Esophagus (tissue), 2 donors: Measurements from ENCODE around the gene AUTS2. TPM values are rescaled to one million over a fixed set of nuclear protein-coding genes. Genes with fewer than 3 reads are reported as not detected.

ENCODE experiments used
- H3K27ac ChIP-seq, 2 donors: one replicate each; pipeline ENCODE4 v1.5.1; 2013; ENCODE audit warnings: low read depth in 2 of 2, mild to moderate bottlenecking in 2 of 2, inconsistent platforms in 1 of 2, low read length in 1 of 2, moderate library complexity in 1 of 2
- H3K27me3 ChIP-seq, 2 donors: one replicate each; pipeline ENCODE4 v1.6.1; 2013; ENCODE audit warnings: low read length in 2 of 2, control low read depth in 1 of 2, mild to moderate bottlenecking in 1 of 2; ENCODE audit not compliant: insufficient read depth in 2 of 2, control insufficient read depth in 1 of 2
- H3K36me3 ChIP-seq, 2 donors: one replicate each; pipeline ENCODE4 v1.6.1; 2013; ENCODE audit warnings: low read length in 1 of 2; ENCODE audit not compliant: control insufficient read depth in 2 of 2, insufficient read depth in 2 of 2
- H3K4me1 ChIP-seq, 2 donors: one replicate each; pipeline ENCODE4 v1.6.1; 2013; ENCODE audit warnings: low read length in 1 of 2; ENCODE audit not compliant: control insufficient read depth in 2 of 2, insufficient read depth in 2 of 2
- H3K4me3 ChIP-seq, 2 donors: one replicate each; pipeline ENCODE4 v1.5.1; 2013; ENCODE audit warnings: low read length in 2 of 2, mild to moderate bottlenecking in 2 of 2, low read depth in 1 of 2, moderate library complexity in 1 of 2
- H3K9me3 ChIP-seq, 2 donors: one replicate each; pipeline ENCODE4 v1.6.1; 2013; ENCODE audit warnings: mild to moderate bottlenecking in 2 of 2, low read depth in 1 of 2, low read length in 1 of 2, moderate library complexity in 1 of 2; ENCODE audit not compliant: control insufficient read depth in 2 of 2, insufficient read depth in 1 of 2
- WGBS, 2 donors: extraction: QIAGEN DNeasy Blood & Tissue Kit; methylation state at CpG; one replicate each; pipeline ENCODE4 v1.1.7; 2013; 5-methylcytosine and 5-hydroxymethylcytosine counted together
- polyA plus RNA-seq, 2 donors: library from polyadenylated mRNA; stranded (reverse); fragments of 200-250 nt; gene quantifications; one replicate each; pipeline ENCODE4 v1.2.3, GENCODE V29; 2013
- donor health status: healthy with polysubstance abuse.
- donor health status: Bipolar disorder and iron deficiency.

The AUTS2 gene
- polyA plus RNA-seq, 2 donors = 8.3 to 15.6 TPM

DNA sequence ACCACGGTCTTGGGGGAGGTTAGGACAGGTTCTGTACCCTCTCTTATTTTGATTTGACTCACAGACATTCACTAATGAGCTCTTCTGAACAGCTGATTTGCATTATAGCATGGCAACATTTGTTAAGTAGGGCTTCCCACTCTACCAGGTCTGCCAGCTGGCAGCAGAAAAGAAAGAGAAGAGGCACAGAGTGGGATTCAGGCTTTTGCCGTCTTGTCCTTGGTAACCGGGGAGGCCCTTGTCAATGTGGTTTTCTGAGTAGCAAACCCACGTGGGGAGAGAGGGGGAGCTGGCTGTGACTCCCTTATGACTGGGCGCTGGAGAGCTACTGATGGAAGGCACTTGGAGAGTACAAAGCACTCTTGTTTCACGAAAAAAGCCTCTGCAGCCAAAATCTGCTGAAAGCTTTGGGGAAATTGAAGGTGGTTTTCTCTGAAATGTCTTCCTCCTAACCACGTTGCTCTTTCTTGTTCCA is 1178.4 kb downstream of the AUTS2 start:
- Histone ChIP-seq H3K4me1 (no peaks in the 10 kb centered on the region), H3K9me3 (no peaks in the 10 kb centered on the region), H3K27me3 (no peaks in the 10 kb centered on the region), H3K27ac (no peak overlapping the region), H3K4me3 (no peak overlapping the region), H3K36me3 (peaks cover 12 to 14% of the 10 kb centered on the region in 2 donors)
- WGBS, 2 donors = 65 to 67% methylated on average over 7 of the region's 7 CpGs

DNA sequence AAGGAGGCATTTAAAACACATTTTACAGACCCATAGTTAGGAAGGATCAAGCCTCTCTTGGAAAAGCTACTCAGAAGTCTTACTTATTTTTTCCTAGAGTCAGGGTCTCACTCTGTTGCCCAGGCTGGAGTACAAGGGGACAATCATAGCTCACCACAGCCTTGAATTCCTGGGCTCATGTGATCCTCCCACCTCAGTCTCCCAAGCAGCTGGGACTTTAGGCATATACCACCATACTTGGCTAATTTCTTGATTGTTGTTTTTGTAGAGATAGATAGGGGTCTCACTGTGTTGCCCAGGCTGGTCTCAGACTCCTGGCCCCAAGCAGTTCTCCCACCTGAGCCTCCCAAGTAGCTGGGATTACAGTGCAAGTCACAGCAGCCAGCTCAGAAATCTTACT is 1179.0 kb downstream of the AUTS2 start:
- Histone ChIP-seq H3K4me1 (no peaks in the 10 kb centered on the region), H3K27ac (no peak overlapping the region), H3K27me3 (no peaks in the 10 kb centered on the region), H3K36me3 (peaks cover 15 to 16% of the 10 kb centered on the region in 2 donors), H3K4me3 (no peak overlapping the region), H3K9me3 (no peaks in the 10 kb centered on the region)

GRCh38 chr7:70778585-70778984 is 1180.3 kb downstream of the AUTS2 start:
- 74 to 84% methylated on average over 3 of the region's 3 CpGs for WGBS, 2 donors
- Histone ChIP-seq H3K27me3 (no peaks in the 10 kb centered on the region), H3K36me3 (peaks cover 12 to 16% of the 10 kb centered on the region in 2 donors), H3K4me3 (no peak overlapping the region), H3K4me1 (no peaks in the 10 kb centered on the region), H3K27ac (no peak overlapping the region), H3K9me3 (no peaks in the 10 kb centered on the region)

- Histone ChIP-seq H3K4me3 (no peak overlapping the region), H3K27me3 (no peaks in the 10 kb centered on the region), H3K9me3 (no peaks in the 10 kb centered on the region), H3K4me1 (no peaks in the 10 kb centered on the region), H3K36me3 (peaks cover 9 to 16% of the 10 kb centered on the region in 2 donors), H3K27ac (no peak overlapping the region)
- WGBS, 2 donors = 87 to 90% methylated on average over 7 of the region's 7 CpGs
Measured at GRCh38 chr7:70779321-70779720, 1181.0 kb downstream of the AUTS2 start.

DNA sequence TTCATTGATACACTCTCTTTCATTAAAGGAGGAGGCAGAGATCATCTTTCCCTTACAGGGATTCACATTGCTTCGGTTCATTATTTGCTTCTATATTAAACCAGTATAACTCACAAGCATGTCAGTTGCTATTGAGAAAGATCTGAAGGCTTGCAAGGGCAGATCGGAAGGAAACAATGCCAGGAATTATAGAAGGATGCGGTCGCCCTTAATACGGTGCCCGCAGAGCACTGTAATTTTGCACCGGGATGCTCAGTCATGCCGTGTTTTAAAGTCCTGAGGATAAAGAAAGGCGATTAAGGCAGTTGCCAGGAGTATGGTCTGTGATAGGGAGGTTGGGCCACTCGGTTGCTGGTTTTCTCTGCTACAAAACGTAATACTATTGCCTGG is 1183.6 kb downstream of the AUTS2 start:
- no peak overlapping the region for H3K4me3 ChIP-seq
- WGBS, 2 donors = 80 to 81% methylated on average over 11 of the region's 11 CpGs
- no peaks in the 10 kb centered on the region for H3K9me3 ChIP-seq
- H3K4me1 ChIP-seq = no peaks in the 10 kb centered on the region
- H3K27ac ChIP-seq = no peak overlapping the region
- no peaks in the 10 kb centered on the region for H3K27me3 ChIP-seq
- peaks cover 28 to 29% of the 10 kb centered on the region in 2 donors for H3K36me3 ChIP-seq

DNA sequence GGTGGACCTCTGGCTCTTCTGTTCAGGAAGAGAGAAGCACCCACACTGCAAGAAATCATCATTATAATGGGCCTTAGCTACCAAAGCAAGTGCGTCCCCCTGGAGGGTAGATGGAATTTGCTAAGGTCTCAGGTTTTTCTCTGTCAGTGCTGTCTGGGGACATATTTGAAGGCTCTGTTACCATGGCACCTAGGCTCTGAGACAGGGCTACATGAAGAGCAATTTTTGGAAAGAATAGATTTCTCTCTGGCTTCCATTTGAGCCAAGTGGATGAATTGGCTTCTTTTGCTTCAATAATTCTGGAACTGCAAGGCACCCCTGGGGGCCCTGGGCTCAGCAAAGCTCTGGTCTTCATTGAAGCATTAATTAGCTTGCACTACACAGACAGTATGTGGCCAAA is 1184.5 kb downstream of the AUTS2 start:
- no peak overlapping the region for H3K4me3 ChIP-seq
- no peaks in the 10 kb centered on the region for H3K27me3 ChIP-seq
- 92 to 94% methylated on average over 1 of the region's 1 CpG for WGBS, 2 donors
- H3K27ac ChIP-seq = no peak overlapping the region
- no peaks in the 10 kb centered on the region for H3K4me1 ChIP-seq
- no peaks in the 10 kb centered on the region for H3K9me3 ChIP-seq
- H3K36me3 ChIP-seq = peaks cover 24 to 34% of the 10 kb centered on the region in 2 donors

DNA sequence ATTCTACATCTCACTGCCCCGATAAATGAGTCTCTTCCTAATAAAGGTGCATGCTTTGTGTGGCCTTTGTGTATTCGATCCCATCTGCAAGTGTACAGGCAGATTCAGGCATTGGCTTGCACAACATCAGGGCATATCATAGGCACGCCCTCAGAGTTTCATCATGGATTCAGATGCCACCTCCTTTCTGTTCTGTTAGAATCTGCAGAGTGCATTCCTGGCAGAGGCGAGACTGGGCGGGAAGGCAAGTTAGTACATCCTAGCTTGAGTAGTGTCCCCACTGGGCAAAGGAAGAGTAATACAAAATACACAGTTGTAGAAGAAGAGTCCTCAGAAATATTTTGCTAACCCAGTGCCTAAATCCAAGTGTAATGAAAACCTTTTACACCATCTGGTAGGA is 1187.2 kb downstream of the AUTS2 start:
- H3K36me3 ChIP-seq = peaks cover 27 to 42% of the 10 kb centered on the region in 2 donors
- H3K27me3 ChIP-seq = no peaks in the 10 kb centered on the region
- H3K4me3 ChIP-seq = no peak overlapping the region
- no peaks in the 10 kb centered on the region for H3K9me3 ChIP-seq
- WGBS, 2 donors = 64 to 75% methylated on average over 5 of the region's 5 CpGs
- H3K4me1 ChIP-seq = no peaks in the 10 kb centered on the region
- H3K27ac ChIP-seq = no peak overlapping the region

GRCh38 chr7:70786076-70786475 is 1187.8 kb downstream of the AUTS2 start:
- Histone ChIP-seq H3K27me3 (no peaks in the 10 kb centered on the region), H3K9me3 (no peaks in the 10 kb centered on the region), H3K4me1 (no peaks in the 10 kb centered on the region), H3K36me3 (peaks cover 27 to 47% of the 10 kb centered on the region in 2 donors), H3K27ac (no peak overlapping the region), H3K4me3 (no peak overlapping the region)
- WGBS, 2 donors = 89 to 91% methylated on average over 6 of the region's 6 CpGs

GRCh38 chr7:70787286-70787685 is 1189.0 kb downstream of the AUTS2 start:
- WGBS, 2 donors = 92% methylated on average over 25 of the region's 25 CpGs
- H3K4me3 ChIP-seq = no peak overlapping the region
- no peaks in the 10 kb centered on the region for H3K4me1 ChIP-seq
- H3K27ac ChIP-seq = no peak overlapping the region
- H3K27me3 ChIP-seq = no peaks in the 10 kb centered on the region
- H3K9me3 ChIP-seq = no peaks in the 10 kb centered on the region
- H3K36me3 ChIP-seq = peaks cover 18 to 50% of the 10 kb centered on the region in 2 donors

DNA sequence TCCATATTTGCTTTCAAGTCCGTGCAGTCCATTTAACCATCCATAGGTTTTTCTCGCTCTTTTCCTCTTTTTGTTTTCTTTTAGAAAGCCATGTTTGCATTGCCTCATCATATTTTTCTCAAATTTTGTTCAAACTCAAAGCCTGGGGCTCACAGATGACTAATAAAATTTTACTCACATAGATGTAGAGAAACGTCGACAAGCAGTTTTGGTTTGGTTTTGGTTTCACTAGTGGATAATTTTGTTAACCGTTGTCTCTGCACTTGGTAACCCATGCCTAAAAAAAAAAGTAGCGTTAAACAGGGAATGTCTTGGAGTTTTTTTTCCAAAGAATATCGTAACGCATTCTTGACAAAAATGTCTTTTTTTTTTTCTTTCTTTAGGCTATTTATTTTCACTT is 1189.5 kb downstream of the AUTS2 start:
- no peak overlapping the region for H3K4me3 ChIP-seq
- H3K27ac ChIP-seq = no peak overlapping the region
- peaks cover 18 to 50% of the 10 kb centered on the region in 2 donors for H3K36me3 ChIP-seq
- 85 to 87% methylated on average over 8 of the region's 8 CpGs for WGBS, 2 donors
- no peaks in the 10 kb centered on the region for H3K27me3 ChIP-seq
- no peaks in the 10 kb centered on the region for H3K9me3 ChIP-seq
- H3K4me1 ChIP-seq = no peaks in the 10 kb centered on the region
